Measurements from ENCODE around the gene RPF1.
"Not testable (repeated sequence)": the region's sequence is repeated elsewhere in the genome, so short reads cannot be mapped to it uniquely, and the experiment has no call there.

RPF1 gene

DNA sequence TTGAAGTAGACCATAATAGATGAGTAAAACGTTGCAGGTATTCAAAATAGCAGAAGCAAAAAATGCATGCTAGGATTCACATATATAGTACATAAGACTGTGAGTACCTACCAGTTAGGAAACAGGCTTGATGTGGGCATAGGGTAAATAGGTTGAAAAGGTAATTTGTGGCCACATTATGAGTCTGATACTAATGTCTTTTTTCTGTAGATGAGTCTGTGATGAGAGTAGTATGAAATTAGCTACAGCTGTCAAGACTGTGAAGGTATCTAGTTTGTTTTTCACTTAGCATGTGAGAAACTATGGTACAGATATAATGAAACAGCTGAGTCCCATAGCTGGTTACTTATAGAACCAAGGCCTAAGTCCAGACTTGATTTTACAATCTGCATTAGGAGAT is 14.7 kb downstream of the RPF1 start:
- no peak for DNase-seq (ENCODE audit: low spot score)

DNA sequence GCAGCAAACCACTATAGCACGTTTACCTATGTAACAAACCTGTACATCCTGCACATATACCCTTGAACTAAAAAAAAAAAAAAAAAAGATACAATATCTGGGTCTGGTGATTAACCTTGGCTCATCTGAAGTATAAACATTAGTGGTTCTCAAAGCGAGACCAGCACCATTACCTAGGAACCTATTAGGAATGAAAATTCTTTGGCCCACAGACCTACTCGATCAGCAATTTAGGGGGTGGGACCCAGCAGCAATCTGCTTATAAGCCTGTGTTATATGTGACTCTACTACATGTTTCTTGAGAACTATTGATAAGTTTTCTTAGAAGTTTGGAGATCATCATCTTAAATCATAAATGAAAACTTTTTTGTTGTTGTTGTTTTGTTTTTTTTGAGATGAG is 17.4 kb downstream of the RPF1 start:
- no peak for DNase-seq (ENCODE audit: low spot score)

DNA sequence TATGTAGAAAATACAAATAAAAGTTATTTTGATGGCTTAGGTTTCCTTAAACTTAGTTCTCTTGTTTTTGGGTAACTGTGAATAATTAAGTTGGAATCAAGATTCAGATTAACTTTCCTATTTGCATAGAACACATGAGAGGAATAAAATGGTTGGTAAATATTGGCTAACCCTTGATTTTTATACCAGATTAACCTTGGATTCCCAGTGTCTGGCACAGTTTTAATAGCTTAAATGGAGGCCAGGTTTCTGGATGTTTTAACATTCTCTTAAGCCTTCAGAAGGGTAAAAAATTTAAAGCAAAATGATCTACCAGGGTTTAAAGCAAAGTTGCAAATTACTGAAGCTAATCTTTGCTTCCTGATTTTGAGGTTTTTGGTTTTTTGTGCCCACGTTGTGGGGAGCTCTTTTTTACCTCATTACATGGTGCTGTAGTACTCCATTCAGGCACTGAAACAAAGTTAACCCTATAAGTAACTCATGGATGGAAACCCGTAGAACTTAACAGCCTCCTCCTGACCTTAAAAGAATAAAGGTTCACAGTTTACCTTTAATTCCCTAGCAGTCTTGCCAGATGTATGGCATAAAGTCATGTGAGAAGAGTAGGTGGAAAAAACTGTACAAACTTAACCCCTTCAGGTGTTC is 18.7 kb downstream of the RPF1 start:
- no peak for DNase-seq (ENCODE audit: low spot score)

DNA sequence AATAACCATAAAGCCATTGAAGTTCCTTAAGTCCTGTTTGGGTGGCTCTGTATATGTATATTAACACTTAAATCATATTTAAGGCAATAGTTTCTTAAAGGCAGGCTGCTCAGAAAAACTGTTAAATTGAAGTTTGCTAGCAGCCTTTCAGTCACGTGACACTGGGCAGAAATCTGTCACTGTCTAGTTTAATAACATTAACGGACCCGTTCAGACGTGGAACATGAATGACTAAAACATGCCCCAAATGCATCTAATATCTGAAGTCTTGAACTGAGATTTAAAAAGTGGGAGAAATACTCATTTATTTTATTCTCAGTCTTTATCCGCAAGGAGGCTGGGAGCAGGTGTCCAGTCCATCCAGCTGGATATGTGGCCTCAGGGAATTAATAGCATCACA is 23.9 kb downstream of the RPF1 start:
- DNase-seq (ENCODE audit: low spot score): no peak

DNA sequence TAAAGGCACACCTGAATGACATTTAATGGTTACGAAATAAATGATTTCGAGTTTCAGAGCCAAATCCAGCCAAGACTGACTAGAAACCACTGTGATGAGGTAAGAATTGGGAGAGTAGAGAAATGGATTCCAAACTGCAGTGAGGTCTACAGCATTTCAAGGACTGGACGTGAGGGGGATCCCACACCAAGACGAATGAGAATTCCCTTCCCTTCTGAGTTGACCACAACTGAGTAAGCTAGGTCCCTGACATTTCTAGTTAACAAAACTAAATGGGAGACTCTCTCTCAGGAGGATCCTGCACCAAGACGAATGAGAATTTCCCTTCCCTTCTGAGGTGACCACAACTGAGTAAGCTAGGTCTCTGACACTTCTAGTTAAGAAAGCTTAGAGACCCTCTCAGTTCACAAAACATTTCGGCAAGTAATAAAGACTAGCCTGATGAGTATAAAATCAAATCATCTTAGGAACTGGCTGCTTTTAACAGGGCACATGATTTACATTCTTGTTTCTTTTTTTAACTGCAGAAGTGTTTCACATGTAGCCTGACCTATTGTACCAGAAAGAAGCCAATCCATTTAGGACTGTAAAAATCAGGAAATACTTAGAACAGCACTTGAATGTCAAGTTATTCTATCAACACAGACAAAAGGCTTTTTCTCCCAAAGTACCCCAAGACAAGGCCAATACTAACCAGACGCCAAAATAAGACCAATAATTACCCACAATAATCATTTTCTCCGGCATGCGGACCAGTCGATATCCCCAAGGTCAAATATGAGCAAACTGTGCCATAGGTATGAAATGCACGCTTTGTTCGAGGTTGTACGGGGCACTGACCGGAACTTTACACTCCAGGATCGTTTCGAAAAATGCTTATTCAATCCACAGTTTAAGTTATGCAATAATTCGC is 25.8 kb downstream of the RPF1 start:
- DNase-seq (ENCODE audit: low spot score): peak; percentile 6

DNA sequence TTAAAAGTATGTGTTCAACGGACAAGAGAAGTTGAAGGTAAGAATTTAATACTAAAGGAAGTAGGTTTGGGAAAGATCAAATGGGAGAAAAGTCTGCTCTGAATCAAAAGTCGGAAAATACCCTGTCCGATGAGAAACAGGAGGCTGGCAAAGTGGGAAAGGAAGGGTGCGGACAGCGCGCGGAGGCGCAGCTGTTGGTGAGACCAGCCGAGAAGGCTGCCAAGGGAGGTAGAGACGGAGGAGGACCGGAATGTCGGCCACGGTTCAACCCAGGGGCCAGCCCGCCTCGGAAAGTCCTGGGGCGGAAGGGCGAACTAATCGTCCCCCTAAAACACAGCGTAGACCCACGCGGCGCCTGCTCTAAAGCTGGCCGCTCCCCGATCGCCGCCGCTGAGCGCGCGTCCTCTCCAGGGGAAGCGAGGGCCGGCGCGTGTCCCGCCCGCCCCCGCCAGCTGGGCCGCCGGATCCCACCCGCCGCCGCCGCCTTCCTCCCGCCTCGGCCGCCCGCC is 26.5 kb downstream of the RPF1 start:
- DNase-seq (ENCODE audit: low spot score): peak; percentile 53

DNA sequence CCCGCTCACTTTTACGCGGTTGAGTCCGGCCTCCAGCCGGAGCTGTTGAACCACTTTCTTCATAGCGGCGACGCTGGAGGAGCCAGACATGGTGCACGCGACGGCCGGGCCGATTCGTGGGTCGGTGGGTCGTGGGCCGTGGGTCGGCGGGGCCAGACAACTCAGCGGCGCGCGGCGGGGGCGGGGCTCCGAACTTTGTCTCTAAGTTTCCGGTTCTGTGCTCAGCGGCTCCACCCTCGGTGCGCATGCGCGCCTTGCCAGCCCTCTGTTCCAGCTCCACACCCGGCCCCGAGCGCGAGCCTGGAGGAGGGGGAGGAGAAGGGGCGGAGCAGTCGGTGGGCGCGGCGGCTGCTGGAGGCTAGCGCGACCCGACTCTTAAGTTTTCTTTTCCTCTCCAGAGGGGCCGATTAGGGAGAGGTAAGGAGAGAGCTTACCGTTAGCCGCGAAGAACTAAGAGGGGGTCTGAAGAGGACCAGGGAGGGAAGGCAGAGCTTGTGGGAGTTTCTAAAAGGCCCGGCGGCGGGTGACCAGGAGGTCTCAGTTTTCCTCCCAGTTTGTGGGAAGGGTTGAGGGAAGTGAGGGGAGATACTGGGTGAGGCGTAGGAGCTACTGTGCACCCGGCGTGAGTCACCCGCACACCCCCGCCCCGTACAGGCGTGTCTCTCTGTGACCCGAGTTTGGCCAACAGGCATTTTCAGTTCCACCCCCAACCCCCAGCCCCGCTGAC is 27.1 kb downstream of the RPF1 start, which contains the start of the genes GNG5 and SPATA1:
GNG5 (minus strand) TSS at position 580 of the 727 bp plus-strand sequence; CDS start at position 90, 490 bp downstream.
SPATA1 (plus strand) TSS at position 385 of the 727 bp plus-strand sequence. CDS start 9,974 bp downstream, outside the sequence.
- DNase-seq (ENCODE audit: low spot score): peak; percentile 97

DNA sequence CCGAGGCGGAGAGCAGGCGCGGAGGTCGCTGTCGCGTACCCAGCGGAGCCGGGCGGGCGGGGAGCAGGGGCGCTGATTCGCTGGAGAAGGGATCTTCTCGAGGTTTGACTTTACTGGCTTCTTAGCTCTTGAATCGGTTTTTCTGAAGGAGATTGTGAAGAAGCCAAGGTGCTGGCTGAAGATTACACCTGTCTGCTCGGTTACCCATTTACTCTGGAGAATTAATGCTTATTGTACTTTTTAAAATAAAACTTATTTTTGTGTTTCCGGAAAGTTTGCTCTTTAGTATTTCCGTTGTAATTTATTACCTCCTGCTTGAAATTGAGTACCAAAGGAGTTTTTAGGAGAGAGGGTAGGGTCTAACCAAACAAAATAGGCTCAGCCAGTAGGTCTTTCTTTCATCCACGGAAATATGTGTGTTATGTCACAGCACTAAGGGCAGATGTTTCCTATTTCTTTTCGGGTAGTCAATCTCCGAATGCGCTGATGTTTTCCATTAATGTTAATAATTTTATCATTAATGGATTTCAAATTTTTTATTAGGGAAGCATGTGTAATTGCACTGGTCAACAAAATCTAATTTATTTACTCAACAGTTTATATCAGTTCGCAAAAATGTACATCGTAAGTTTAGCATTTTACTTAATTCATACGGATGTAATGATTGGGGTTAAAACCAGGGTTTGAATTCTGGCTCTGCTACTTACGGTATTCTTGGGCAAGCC is 27.8 kb downstream of the RPF1 start:
- DNase-seq (ENCODE audit: low spot score): no peak

DNA sequence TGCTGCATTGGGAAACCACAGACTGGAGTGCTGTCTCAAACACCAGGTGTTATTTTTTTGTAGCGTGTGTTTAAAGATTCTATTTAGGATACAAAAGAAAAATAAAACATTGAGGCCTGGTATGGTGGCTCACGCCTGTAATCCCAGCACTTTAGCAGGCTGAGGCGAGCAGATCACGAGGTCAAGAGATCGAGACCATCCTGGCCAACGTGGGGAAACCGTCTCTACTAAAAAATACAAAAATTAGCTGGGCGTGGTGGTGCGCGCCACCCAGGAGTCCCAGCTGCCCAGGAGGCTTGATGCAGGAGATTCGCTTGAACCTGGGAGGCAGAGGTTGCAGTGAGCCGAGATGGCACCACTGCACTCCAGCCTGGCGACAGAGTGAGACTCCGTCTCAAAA is 28.8 kb downstream of the RPF1 start:
- not testable (repeated sequence) for DNase-seq (ENCODE audit: low spot score)

DNA sequence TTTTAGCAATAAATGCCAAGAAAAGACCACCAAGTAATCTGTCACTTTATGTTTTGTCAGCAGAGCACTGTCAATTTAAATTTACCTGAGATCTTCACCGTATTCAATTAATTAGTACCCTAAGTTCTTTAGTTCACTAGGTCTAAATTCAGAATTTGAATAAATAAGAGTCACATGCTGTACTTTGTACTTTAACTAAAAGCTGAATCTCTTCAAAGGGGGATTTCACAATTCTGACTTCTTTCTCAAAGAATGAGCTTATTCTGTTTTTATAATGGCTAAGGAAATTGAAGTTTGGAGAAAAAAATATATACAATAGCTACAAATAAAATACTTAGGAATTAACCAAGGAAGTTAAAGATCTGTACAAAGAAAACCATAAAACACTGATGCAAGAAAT is 29.4 kb downstream of the RPF1 start:
- no peak for DNase-seq (ENCODE audit: low spot score)

DNA sequence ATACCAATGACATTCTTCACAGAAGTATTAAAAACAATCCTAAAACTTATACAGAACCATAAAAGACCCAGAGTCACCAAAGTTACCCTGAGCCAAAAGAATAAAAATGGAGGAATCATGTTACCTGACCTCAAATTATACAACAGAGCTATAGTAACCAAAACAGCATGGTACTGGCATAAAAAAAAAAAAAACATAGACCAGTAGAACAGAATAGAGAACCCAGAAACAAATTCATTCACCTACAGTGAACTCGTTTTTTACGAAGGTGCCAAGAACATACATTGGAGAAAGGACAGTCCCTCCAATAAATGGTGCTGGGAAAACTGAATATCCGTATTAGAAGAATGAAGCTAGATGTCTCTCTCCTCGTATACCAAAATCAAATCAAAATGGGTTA is 30.0 kb downstream of the RPF1 start:
- DNase-seq (ENCODE audit: low spot score): no peak

DNA sequence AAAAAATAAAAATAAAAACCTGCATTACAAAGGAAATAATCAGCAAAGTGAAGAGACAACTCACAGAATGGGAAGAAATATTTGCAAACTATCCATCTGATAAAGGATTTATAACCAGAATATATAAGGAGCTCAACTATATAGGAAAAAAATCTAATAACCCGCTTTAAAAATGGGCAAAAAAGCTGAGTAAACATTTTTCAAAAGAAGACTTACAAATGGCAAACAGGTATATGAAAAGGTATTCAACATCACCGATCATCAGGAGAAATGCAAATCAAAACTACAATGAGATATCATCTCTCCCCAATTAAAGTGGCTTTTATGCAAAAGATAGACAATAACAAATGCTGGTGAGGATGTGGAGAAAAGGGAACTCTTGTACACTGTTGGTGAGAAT is 31.1 kb downstream of the RPF1 start:
- DNase-seq (ENCODE audit: low spot score): no peak

DNA sequence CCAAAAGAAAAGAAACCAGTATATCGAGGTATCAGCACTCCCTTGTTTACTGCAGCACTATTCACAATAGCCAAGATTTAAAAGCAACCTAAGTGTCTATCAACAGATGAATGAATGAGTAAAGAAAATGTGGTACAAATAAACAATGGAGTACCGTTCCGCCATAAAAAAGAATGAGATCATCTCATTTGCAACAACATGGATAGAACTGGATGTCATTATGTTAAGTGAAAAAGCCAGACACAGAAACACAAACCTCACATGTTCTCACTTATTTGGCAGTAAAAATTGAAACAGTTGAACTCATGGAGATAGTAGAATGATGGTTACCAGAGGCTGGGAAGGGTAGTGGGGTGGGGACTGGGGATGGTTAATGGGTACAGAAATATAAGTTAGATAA is 31.6 kb downstream of the RPF1 start:
- no peak for DNase-seq (ENCODE audit: low spot score)

DNA sequence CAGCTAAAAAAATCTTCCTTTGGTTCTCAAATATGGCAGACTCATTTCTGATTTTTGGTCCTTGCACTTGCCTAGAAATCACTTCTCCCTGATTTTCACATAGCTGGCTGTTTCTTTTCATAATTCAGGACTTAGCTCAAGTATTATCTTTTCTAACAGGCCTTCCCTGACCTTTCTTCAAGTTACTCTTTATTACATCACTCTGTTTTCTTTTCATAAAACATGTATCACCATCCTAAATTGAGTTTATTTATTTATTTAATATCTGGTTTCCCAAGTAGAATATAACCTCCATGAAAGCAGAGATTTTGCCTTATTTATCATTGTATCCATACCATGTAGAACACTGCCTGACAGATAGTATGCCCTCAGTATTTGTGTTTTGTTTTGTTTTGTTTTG is 45.5 kb downstream of the RPF1 start:
- no peak for DNase-seq (ENCODE audit: low spot score)

DNA sequence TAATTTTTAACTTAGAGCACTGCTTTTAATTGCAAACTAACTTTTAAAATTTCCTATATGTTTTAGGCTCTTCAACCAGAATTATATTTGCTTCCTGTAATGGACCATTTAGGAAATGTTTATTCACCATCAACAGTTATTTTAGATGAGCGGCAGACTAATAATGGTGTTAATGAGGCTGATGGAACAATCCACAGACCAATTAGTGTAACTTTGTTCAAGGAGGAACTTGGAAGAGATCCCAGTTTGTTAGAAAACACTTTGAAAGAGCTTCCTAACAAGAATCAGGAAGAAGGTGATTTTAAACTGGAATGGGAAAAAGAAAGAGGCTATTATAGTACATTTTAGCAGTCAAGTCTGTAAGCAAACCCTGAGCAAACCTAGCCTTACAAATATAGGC is 46.7 kb downstream of the RPF1 start:
- DNase-seq (ENCODE audit: low spot score): no peak

DNA sequence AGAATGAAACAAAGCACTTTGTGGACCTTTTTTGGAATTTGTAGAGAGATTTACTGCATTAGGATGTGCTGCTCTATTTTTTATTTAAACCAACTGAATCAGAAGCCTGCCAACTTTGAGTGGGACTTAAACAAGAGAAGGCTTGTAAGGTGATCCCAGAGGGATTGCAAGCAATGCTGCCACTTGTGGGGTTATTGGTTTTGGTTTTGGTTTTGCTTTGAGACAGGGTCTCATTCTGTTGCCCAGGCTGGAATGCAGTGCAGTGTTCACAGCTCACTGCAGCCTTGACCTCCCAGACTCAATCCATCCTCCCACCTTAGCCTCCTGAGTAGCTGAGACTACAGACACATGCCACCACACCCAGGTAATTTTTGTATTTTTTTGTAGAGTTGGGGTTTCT is 59.5 kb downstream of the RPF1 start:
- no peak for DNase-seq (ENCODE audit: low spot score)

DNA sequence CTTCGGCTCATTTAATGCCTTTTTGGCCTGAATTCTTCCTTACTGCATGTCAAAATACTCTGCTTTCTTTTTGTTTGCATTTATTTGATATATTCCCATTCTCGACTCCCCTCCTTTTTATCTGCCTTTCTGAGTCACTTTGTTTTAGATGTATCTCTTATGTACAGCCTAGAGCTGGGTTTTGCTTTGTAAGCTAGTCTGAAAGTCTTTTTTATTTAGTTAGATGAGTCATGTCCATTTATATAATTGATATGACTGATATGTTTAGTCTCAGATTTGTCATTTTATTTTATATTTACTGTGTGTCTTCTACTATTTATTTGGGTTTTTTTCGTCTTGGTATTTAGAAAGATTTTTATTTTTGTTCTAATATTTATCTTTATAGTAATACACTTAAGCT is 60.9 kb downstream of the RPF1 start:
- DNase-seq (ENCODE audit: low spot score): peak; percentile 15

DNA sequence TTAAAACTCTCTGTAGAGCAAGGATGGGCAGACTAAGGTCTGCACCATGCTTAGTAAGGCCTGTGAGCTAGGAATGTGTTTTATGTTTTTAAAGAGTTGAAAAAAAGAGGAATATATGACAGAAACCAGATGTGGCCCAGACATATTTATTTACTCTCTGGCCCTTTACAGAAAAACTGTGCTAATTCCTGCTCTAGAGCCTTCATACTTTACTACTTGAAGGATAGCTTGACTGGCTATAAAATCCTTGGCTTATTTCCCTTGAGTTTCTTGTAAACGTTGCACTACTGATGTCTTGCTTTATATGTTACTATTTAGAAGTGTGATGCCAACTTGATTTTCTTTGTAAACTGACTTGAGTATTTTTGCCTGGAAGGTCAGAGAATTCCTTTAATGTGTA is 61.7 kb downstream of the RPF1 start:
- no peak for DNase-seq (ENCODE audit: low spot score)

DNA sequence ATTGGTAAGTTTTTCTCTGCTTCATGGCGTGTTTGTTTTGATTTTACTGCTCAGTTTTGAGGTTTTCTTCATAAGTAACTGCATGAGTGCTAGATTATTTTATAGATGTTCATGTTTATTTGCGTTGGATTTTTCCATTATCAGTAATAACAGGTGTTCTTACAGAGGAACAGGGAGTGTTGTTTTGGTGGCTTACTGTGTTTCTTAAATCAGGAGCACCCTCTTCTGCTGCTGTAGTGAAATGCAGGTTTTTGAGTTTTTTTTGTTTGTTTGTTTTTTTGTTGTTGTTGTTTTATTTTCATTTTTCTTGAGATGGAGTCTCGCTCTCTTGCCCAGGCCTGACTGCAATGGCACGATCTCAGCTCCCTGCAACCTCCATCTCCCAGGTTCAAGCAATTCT is 62.6 kb downstream of the RPF1 start:
- no peak for DNase-seq (ENCODE audit: low spot score)
